ENCODE data around the gene SCAMP2.

DNA sequence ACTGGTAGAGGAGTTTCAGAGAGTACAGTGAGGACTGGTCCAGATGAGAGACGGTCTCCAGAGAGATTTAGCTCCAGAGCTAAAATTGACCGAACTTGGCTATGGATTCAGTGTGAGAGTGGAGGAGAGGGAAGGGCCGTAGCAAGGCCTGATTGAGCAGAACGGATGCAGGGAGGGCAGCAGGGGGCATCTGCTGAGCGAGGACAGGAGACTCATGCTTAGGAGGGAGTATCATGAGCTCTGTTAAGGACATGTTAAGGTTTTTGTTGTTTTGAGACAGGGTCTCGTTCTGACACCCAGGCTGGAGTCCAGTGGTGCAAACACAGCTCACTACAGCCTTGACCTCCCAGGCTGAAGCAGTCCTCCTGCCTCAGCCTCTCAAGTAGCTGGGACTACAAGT, 68.2 kb downstream of the SCAMP2 start:
- TF ChIP-seq CTCF (IDR thresholded peaks at IDR 0.05) (no peak), POLR2A (IDR thresholded peaks at IDR 0.05) (no peak)
